T-helper 2 cell treated with Interferon-gamma antibody and Interleukin-4, amounts not matched to agents 100 ng/mL and 5 ng/mL, for 36 hours (primary cell): Measurements from ENCODE around the gene CAV1. TPM values are rescaled to one million over a fixed set of nuclear protein-coding genes. Genes with fewer than 3 reads are reported as not detected.

Source experiments
- intact Hi-C: fragments of 100-400 bp; cut with micrococcal nuclease; formaldehyde crosslinking; loops from one replicate; pipeline ENCODE4 v1.15.1; 2023
- total RNA-seq: library from RNA; stranded (reverse); gene quantifications from 2 replicates; pipeline ENCODE4 v1.2.3, GENCODE V29; 2022

The CAV1 gene
- total RNA-seq, 1 donor from 2014 or later, result not detected

DNA sequence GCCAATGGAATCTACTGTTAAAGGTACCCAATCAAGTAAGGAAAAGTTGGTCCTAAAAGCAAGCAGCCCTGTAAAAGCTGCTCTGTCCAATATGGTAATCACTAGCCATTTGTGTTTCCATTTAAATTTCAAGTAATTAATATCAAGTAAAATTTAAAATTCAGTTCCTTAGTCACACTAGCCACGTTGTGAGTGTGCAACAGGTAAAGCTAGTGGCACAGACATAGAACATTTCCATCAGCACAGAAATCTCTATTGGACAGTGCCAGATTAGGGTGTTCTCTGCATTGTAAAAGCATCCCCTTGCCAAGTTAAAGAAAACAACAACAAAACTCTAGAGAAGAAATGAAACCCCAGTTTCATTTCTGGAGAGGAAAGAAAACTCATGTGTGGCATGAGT is 4.4 kb downstream of the CAV1 start:
- intact Hi-C loops, result loop anchor here (10.0 kb wide), 1 partner anchor 276 kb away; no protein-coding TSS in a partner anchor

DNA sequence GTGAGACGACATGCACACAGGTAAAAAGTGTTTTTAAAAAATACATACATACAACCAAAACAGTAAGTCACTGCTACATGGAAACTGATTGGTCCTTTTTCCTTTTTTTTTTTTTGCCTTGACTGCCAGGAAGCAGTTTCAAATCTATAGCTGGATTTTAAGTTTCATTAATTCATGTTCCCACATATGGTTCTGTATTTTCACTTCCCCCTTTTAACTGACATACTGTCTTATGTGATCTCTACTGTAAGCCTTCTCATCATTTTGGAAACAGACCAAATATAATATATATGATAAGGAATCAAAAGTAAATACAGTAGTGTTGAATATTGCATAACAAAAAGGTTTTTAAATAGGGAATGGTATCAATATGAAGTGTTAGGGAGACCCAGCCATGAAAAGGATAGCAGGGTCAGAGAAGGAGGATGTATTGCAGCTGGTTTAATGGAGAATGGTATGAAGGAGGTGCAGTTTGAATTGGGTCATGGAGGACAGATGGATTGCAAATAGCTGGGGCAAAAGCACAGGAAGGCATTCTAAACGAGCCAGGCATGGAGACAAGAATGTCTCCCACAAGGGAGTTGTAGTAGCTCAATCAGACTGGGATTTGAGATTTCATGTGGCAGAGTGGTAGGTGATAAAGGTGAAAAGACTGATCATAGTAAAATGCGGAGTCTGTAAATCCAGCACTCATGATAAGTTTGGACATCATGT is 5.4 kb downstream of the CAV1 start:
- intact Hi-C loops, result no loop called here

DNA sequence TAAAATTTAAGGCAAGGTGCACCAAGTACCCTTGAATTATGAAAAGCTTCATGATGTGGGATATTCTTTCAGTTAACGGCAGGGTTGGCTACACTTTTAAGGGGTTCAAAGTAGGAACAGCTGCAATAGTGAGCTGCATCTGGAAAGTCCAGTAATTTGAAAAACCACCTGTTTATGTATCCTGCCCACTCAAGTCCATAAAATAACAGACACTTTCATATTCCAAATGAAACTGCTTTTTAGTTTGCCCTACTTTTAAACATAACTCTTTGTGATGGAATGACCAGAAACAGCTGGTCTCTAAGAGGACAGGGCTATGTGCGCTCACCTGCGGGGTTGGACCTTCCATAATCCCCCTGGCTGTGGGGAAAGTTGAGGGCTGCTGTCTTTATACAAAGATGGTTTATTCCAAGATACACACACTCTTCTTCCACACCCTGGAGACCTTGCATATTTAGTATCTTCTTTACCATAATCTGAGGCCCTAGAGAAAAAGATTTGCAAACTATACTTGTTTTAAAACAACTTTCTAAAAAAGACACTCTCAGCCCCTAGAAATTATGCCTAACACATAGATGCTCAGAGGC is 7.4 kb downstream of the CAV1 start:
- intact Hi-C loops, result no loop called here

DNA sequence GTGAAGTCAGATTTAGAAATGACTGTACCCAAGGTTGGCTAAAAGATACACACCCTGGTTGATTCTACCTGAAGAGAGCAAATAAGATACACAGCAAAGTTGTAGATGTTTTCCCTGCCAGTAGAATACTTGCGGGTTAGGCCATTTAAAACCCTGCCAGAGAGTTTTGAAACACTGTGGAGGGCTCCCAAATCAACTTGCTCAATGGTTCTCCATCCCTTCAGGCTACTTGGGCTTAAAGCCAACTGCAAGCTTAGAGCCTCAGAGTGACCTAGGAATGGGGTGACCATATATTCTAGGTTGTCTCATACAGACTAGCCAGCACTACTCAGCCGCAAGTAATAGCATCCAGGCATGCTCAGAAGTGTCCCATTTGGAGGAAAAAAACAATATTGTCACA is 10.0 kb downstream of the CAV1 start:
- intact Hi-C loops, result no loop called here

DNA sequence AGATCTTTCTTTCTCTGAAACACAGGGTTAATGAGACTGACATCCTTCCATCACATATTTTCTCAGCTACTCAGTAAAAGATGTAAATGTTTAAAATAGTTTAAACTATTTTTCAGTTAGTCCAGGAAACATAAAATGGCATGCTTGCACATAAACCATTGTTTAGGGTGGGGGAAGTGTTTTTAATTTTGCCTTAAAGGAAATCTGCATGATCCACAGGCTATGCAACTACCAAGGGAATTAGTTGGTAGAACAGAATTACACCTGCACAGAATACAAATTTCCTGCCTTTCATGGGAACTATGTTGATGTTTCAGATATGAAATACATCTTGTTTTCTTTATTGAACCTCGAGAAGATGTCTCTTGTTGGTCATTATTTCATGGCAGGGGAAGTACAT is 10.6 kb downstream of the CAV1 start:
- intact Hi-C loops, result no loop called here

DNA sequence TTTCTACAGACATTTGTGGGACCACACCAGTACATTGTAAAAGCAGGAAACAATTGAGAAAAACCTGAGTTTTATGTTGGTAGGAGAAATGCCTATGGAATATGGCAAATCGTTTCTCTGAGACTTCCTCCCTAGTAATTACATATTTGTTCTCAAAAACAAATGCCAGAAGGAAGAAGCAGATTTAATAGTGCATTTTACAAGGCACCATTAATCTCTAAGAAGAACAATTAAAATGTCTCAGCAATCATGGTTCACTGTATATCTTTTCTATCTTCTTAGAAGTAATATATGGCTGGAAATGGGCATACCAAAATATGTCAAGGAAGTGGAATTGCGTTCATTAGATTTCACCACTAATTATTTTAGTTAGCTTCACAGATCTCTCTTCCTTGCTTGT is 13.3 kb downstream of the CAV1 start:
- intact Hi-C loops, result no loop called here

DNA sequence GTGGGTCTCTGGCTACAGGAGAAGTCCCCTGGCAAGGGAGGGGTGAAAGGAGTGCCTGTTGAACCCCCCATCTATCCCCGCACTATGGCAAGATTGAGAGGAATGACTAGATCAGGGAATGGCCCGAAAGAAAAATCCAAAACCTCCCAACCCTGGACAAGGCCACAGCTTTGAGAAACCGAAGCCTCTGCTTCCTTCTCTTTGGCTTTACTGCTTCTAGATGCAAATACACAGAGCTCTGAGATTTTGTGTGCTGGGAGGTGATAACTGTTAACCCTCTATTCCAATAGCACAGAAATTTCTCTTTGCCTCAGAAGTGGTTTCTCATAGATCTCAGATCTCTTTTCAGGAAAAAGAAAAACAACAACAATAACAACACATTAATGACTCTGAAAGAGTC is 15.0 kb downstream of the CAV1 start:
- intact Hi-C loops, result no loop called here

DNA sequence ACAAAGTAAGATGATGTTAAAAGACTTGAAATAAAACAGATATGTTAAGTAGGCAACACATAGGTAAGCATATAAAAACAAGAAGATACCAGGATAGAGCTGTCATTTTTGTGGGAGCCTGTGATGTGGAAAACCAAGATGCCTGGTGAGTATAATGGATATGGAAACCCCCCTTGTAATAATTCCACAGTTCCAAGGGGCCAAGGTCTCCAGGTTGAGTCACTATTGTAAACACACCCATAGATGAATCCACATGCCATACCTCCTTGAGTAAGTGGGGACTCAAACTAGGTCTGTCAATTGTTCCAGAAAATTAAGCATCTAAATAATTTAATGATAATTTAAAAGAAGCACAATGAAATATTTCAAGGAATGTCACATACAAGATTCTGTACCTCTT is 15.9 kb downstream of the CAV1 start:
- intact Hi-C loops, result no loop called here

DNA sequence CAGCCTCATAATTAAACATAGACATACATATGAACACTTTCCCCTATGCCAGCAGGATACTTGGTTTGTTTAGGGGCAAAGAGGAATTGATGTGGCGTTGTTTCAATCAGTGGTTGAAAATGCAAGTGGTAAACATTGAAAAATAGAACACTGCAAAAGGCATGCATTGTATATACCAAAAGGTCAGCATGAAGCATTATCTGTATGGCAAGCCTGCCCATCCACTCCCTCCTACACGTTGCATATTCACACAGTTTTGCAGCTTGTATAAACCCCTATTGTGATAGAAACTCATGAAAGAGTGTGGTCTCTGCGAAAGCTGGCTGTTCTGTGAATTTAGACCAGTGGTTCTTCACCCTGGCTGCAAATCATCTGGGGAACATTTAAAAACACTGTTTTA is 17.1 kb downstream of the CAV1 start:
- intact Hi-C loops, result no loop called here

DNA sequence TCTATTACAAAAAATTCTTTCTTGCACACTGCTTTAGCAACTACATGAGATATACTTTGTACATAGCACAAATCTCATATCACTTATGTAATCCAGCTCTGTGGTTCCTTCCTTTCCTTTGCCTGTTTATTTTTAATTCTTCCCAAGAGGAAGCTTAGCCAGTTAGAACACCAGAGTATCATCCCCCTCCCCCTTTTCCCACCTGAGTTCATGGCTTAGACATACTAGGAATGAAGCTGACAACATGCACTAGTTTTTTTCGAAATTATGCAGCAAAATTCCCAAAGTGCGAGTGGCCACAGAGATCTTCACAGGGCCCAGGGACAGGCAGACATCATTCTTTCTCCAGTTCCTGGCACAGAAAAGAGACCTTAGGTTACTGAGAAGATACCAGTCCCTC is 17.8 kb downstream of the CAV1 start:
- intact Hi-C loops, result no loop called here

DNA sequence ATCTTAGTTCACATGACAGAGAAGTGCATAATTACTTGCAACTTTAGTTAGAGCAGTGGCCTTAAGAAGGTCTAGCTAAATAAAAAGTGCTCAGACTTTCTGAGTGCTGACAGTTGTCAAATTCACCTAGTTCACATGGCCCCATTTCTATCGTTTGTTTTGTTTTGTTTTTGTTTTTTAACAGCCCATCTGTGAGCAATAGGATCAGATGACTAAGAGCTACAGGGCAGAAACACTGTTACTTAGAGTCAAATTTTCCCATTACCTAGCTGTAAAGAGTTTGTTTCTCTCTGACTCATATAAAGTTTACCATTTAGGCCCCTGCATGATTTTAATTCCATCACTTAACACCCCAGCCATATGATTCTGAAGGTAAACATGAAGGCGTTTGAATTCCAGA is 18.8 kb downstream of the CAV1 start:
- intact Hi-C loops, result no loop called here

DNA sequence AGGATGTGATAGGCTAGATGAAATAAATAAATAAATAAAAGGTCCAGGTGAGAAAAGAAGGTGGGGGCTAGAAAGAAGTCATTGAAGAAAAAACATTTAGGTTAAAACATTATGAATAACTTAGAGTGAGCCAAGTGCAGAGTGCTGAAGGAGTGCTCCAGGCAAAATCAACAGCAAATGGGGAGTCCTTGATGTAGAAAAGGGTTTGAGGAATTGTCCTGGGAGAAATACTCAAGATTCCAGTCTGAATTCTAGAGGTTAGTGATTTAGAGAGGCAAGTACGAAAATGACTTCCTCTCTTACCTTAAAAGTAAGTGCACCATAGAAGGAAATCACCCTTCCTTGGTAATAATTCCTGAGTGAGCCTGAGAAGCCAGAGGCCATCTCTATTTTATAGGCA is 19.7 kb downstream of the CAV1 start:
- intact Hi-C loops, result no loop called here

DNA sequence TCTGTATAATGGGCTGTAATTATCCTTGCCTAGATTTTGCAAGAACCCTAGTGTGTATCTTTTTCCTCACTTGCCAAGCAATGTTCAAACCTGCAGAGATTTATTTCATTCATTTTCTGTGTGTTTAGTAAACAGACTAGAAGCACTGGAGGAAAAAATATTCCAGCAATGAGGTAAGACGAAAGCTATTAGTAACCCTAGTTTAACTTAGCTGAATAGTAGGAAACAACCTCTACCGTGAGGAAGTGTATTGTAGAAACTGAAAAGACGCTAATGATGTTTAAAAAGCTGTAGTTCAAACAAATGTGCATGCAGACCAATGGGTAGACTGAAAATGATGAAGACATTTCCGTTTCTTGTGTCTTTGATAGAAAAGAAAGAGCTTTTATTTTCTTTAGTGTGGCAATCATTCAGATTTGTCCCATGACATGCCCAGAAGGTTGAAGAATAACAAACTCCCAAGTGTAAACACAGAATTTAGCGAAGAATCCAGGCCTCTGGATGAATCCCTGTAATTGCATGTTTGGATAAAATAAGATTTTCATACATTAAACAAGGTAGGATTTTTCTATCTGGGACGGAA is 20.7 kb downstream of the CAV1 start:
- intact Hi-C loops, result no loop called here

DNA sequence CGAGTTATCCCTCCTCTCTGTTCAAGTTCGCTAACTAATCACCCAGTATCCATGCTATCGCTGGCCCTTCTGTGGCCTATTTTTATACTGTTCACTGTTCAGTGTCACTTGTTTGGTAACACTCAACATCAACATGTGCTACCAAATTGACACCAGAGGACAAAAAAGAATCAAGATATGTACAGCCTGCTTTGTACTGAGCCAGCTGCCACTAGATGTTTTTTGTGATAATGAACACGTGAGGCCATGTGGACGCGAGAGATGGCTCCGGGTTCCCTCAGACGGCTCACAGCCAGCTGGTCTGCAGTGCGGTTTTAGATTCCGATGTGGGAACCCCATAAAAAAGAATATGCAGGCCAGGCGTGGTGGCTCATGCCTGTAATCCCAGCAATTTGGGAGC is 21.2 kb downstream of the CAV1 start:
- intact Hi-C loops, result no loop called here

DNA sequence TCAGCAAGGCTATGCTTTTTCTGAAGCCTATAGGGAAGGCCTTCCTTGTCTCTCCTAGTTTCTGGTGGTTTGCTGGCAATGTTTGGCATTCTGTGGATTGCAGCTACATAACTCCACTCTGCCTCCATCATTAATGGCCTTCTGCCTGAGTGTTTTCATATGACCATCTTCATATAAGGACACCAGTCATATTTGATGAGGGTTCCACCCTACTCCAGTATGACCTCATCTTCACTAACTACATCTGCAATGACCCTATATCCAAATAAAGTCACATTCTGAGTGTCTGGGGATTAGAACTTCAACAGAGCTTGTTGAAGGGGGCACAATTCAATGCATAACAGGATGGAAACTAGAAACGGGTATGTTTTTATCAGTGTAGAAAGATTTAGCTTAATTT is 22.1 kb downstream of the CAV1 start:
- intact Hi-C loops, result no loop called here

DNA sequence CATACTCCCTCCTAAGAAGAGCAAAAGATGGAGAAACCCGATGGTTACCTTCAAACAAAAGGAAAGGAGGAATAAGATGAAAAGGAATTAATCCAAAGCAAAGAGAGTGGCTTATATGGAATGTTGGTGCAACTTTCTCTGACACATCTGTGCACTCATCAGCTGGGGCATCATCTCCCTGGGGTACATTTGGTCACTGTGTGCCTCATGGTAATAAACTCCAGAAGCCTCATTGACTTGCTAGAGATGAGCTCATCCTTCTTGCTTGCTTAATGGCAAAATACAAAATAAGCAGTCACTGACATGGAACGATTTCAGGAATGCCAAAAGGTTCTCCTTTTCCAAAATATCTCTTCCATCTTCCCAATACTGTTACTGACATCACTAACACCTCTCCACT is 22.5 kb downstream of the CAV1 start:
- intact Hi-C loops, result no loop called here

DNA sequence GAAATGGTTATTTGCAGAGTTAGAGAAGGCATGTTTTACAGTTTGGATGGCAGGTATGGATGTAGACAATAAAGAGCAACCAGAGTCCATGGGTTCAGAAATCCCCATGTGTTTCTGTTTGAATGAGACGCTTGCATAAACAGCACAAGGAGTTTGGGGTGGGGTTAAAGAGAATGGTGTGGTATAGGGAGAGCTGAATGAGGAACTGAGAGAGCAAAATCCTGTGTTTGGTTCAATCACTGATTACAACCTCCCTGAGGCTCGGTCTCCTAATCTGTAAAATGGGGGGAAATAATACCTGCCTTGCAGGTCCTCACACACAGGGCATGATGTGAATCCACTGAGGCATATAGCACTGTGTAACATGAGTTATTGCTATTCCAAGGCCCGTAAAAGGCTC is 23.7 kb downstream of the CAV1 start:
- intact Hi-C loops, result no loop called here

DNA sequence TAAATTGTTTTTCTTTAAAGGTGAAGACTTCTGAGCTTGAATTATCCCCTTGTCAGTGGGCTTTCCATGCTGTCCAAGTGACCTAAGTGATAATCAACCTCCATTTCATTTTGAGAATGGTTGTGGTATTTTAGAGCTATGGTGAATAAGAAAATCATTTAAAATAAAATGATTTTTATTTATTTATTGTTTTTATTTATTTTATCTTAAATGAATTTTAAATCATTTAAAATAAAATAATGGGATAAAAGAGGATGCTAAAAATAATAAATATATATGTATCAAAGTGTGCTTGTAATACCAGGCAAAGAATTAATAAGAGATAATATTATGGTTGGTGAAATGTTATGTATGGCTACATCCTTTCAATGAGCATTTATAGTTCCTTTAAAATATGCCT is 24.5 kb downstream of the CAV1 start:
- intact Hi-C loops, result no loop called here

DNA sequence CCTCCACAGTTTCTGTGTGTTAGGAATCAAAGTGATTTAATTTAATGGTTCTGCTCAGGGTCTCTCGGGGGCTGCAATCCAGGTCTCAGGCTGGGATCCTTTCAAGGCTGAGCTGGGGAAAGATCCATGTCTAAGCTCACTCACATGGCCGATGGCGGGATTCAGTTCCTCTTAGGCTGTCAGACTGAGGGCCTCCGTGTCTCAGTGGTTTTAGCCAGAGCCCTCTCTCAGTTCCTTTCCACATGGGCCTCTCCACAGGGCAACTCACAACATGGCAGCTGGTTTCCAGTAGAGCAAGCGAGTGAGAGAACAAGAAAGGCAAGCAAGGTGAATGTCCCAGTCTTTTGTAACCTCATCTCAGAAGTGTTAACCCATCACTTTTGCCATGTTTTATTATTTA is 26.9 kb downstream of the CAV1 start:
- intact Hi-C loops, result no loop called here

DNA sequence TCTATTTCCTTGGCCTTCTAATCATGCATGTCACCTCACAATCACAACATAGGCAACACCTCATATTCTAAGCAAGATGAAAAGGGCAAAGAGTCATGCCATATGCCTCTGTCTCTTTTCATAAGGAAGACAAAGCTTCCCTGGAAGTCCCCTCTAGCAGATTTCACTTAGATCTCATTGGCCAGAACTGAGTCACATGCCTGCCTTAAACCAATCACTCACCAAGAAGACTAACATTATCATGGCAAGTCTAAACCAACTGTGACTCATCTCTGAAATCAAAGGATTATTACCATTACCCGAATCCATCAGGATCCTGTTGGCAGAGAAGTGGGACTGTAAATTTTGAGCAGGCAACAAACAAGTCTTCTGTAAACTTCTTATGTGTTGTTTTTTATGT is 27.8 kb downstream of the CAV1 start:
- intact Hi-C loops, result no loop called here

DNA sequence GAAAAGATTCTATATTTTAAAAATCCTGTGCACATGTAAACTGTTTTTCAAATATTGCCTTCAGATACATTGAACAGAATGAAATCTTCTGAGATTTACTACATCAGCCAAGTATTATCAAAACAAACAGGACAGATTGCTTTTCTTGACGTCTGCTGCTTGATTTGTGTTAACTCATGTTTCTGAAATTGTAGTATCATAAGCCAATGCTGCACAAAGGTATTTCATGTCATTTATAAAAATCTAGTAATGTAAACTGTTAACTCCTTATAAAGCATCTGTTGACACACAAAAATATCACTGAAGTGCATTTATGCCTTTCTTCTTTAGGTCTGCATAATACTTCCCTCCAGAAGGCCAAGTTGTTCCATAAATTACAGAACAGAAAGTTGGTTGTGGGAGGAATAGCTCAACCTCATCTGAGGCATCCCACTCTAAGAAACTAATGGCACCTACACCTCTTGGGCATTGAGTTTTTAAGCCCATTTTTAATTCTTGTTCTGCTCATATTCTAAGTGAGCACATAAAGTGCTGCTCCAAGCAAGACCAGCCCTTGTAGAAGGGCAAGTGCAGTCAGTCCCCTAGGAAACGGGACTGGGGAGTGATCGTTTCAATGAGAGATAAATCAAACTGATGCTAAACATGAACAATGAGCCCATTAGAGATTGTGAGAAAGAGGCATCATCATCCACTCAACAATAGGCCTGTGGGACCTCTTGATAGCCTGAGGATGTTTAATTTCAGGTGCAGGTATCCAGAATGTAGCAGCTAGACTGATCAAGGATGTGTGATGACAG is 28.5 kb downstream of the CAV1 start:
- intact Hi-C loops, result no loop called here

DNA sequence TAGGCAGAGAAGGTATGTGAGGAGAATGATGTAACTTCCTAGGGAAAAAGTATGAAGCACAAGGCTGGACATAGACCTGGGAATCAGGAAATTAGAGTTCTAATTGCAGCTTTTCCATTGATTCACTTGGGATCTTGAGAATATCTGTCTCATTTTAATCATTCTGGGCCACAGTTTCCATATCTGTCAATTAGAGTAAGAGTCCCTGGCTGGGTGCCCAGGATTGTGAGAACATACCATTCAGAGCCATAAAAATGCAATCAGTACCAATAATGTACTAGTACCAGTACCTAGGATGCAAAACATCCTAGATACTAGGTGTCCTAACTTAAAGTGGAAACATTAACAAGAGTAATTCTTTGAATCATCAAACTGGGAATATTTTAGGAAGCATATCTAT is 29.6 kb downstream of the CAV1 start:
- intact Hi-C loops, result no loop called here
